ENCODE results near the gene SLC6A6. TPM values are rescaled to one million over a fixed set of nuclear protein-coding genes. Genes with fewer than 3 reads are reported as not detected.

The SLC6A6 gene
- total RNA-seq, 1 experiment from 2014 or later, result 211 TPM

DNA sequence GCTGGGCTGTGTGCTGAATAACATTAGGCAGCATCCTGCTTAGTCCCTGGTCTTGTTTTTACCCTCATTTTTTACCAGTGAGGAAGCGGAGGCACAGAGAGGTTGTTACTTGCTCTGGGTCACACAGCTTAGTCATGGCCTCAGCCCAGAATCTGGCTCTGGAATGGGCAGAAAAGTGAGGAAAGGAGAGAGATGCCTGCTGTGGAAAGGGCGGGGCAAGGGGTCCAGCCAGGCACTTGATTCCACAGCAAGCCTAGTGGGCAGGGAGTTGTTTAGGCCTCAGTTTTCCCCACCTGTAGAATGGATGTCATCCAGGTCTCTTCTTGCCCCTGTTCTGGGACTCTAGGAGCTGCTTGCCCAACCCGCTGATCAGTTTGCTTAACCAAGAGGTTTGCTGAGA, 35.9 kb downstream of the SLC6A6 start:
- no peak for DNase-seq (ENCODE audit: low spot score)
- ATAC-seq, result no peak
- ChIA-PET POLR2A (no interaction called here), CTCF (interaction anchor here (0.9 to 2.0 kb wide), 3 partner anchors 26 to 235 kb away, joined by 3 to 5 read pairs (median 5); no protein-coding TSS in a partner anchor)
- Mint-ChIP-seq H3K36me3 (peaks cover under 1% of the 10 kb centered on the region; the same call in 1 of the 2 replicates), H3K4me3 (no peak overlapping the region), H3K9me3 (no peaks in the 10 kb centered on the region), H3K27ac (peak overlapping the region; percentile 3), H3K27me3 (ENCODE audit: low read depth) (no peaks in the 10 kb centered on the region), H3K4me1 (peaks cover 48% of the 10 kb centered on the region)
- no peak for TF ChIP-seq ZNF423 (CRISPR knock-in tag; IDR thresholded peaks at IDR 0.05)

DNA sequence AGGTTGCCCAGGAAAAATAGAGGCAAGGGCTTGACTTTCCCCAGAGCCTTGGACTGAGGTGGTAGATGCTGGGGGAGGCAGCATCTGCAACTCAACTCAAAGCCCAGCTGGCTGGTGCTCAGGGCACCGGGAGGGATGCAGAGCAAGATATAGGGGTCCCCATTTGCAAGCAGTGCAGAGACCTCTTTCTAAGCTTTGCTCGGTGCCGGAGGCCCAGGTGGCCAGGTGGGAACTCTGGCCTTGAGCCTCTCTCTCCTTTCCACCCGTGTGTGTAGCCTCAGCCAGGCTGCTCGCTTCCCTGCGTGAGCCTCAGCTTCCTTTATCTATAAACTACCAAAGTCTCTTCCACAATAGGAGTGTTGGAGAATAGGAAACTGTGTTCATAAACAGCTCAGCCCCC, 36.5 kb downstream of the SLC6A6 start:
- peaks cover 47% of the 10 kb centered on the region for H3K4me1 Mint-ChIP-seq
- no peak for DNase-seq (ENCODE audit: low spot score)
- no peak overlapping the region for H3K4me3 Mint-ChIP-seq
- TF ChIP-seq ESRRA (CRISPR knock-in tag; IDR thresholded peaks at IDR 0.05; ENCODE audit: borderline replicate concordance) (no peak), CREM (CRISPR knock-in tag; IDR thresholded peaks at IDR 0.05) (no peak), ZNF138 (CRISPR knock-in tag; conservative IDR thresholded peaks at IDR 0.05) (no peak), ETV6 (CRISPR knock-in tag; IDR thresholded peaks at IDR 0.05) (no peak), ZBTB21 (CRISPR knock-in tag; IDR thresholded peaks at IDR 0.05; ENCODE audit: borderline replicate concordance) (no peak), NFE2L1 (CRISPR knock-in tag; IDR thresholded peaks at IDR 0.05) (no peak)
- TF ChIP-seq, protein P1, sequence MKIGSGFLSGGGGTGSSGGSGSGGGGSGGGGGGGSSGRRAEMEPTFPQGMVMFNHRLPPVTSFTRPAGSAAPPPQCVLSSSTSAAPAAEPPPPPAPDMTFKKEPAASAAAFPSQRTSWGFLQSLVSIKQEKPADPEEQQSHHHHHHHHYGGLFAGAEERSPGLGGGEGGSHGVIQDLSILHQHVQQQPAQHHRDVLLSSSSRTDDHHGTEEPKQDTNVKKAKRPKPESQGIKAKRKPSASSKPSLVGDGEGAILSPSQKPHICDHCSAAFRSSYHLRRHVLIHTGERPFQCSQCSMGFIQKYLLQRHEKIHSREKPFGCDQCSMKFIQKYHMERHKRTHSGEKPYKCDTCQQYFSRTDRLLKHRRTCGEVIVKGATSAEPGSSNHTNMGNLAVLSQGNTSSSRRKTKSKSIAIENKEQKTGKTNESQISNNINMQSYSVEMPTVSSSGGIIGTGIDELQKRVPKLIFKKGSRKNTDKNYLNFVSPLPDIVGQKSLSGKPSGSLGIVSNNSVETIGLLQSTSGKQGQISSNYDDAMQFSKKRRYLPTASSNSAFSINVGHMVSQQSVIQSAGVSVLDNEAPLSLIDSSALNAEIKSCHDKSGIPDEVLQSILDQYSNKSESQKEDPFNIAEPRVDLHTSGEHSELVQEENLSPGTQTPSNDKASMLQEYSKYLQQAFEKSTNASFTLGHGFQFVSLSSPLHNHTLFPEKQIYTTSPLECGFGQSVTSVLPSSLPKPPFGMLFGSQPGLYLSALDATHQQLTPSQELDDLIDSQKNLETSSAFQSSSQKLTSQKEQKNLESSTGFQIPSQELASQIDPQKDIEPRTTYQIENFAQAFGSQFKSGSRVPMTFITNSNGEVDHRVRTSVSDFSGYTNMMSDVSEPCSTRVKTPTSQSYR (CRISPR knock-in tag; IDR thresholded peaks at IDR 0.05), result no peak
- TF ChIP-seq, protein P2, sequence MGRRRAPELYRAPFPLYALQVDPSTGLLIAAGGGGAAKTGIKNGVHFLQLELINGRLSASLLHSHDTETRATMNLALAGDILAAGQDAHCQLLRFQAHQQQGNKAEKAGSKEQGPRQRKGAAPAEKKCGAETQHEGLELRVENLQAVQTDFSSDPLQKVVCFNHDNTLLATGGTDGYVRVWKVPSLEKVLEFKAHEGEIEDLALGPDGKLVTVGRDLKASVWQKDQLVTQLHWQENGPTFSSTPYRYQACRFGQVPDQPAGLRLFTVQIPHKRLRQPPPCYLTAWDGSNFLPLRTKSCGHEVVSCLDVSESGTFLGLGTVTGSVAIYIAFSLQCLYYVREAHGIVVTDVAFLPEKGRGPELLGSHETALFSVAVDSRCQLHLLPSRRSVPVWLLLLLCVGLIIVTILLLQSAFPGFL (CRISPR knock-in tag; IDR thresholded peaks at IDR 0.05; ENCODE audit: borderline replicate concordance), result no peak
- TF ChIP-seq, protein P3, sequence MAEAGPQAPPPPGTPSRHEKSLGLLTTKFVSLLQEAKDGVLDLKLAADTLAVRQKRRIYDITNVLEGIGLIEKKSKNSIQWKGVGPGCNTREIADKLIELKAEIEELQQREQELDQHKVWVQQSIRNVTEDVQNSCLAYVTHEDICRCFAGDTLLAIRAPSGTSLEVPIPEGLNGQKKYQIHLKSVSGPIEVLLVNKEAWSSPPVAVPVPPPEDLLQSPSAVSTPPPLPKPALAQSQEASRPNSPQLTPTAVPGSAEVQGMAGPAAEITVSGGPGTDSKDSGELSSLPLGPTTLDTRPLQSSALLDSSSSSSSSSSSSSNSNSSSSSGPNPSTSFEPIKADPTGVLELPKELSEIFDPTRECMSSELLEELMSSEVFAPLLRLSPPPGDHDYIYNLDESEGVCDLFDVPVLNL (CRISPR knock-in tag; IDR thresholded peaks at IDR 0.05; ENCODE audit: borderline replicate concordance, low read depth), result no peak
- TF ChIP-seq, protein P4, sequence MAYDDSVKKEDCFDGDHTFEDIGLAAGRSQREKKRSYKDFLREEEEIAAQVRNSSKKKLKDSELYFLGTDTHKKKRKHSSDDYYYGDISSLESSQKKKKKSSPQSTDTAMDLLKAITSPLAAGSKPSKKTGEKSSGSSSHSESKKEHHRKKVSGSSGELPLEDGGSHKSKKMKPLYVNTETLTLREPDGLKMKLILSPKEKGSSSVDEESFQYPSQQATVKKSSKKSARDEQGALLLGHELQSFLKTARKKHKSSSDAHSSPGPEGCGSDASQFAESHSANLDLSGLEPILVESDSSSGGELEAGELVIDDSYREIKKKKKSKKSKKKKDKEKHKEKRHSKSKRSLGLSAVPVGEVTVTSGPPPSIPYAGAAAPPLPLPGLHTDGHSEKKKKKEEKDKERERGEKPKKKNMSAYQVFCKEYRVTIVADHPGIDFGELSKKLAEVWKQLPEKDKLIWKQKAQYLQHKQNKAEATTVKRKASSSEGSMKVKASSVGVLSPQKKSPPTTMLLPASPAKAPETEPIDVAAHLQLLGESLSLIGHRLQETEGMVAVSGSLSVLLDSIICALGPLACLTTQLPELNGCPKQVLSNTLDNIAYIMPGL (CRISPR knock-in tag; IDR thresholded peaks at IDR 0.05), result no peak
- H3K9me3 Mint-ChIP-seq, result no peaks in the 10 kb centered on the region
- no peak for ATAC-seq
- ChIA-PET POLR2A (no interaction called here), CTCF (interaction anchor here (0.9 to 2.0 kb wide), 2 partner anchors 27 to 163 kb away, joined by 3 to 5 read pairs; no protein-coding TSS in a partner anchor)
- H3K36me3 Mint-ChIP-seq, result peaks cover 4% of the 10 kb centered on the region
- H3K27me3 Mint-ChIP-seq (ENCODE audit: low read depth), result no peaks in the 10 kb centered on the region
- H3K27ac Mint-ChIP-seq, result peak overlapping the region; percentile 19; the same call in 1 of the 2 replicates

DNA sequence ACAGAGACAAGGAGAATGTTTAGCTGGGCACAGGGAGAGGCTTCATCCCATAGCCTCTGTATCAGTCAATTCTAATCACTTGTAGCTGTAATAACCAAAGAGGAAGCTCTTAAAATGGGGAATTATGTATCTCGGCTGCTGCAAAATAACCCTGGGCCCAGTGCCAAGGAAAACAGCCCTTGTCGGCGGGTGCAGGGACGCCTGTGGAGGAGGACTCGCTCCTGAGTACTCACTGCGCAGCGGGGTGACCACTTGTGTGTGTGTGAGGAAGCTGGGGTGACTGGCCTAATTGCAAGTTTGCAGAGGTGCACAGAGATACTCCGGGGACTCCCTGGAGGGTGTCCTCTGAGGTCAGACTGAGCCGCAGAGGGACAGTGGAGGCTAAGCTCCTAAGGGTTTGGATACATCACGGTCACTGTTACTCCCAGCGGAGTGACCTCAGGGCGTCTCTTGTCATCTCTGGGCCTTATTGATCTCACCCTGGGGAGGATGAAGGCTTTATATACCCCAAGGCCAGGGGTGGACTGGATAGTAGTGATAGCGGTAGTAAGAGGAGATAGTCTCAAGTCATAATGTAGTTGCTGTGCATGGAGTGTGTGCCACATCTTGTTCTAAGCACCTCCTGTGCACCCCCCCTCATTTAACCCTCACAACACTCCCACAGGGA, 37.2 kb downstream of the SLC6A6 start:
- H3K4me3 Mint-ChIP-seq, result no peak overlapping the region
- ChIA-PET CTCF (interaction anchor here (2.0 kb wide), 1 partner anchor 164 kb away, joined by 5 read pairs; no protein-coding TSS in a partner anchor), POLR2A (no interaction called here)
- no peak for DNase-seq (ENCODE audit: low spot score)
- no peak for ATAC-seq
- peak overlapping the region; percentile 73 for H3K27ac Mint-ChIP-seq
- H3K27me3 Mint-ChIP-seq (ENCODE audit: low read depth), result no peaks in the 10 kb centered on the region
- peaks cover 41% of the 10 kb centered on the region for H3K4me1 Mint-ChIP-seq
- H3K36me3 Mint-ChIP-seq, result peaks cover 11% of the 10 kb centered on the region
- no peaks in the 10 kb centered on the region for H3K9me3 Mint-ChIP-seq
- TF ChIP-seq TCF7 (CRISPR knock-in tag; IDR thresholded peaks at IDR 0.05; ENCODE audit: low read depth) (no peak), ETV6 (CRISPR knock-in tag; IDR thresholded peaks at IDR 0.05) (no peak), NFYB (CRISPR knock-in tag; conservative IDR thresholded peaks at IDR 0.05; ENCODE audit: low read depth) (no peak), FOXK1 (CRISPR knock-in tag; IDR thresholded peaks at IDR 0.05) (no peak), NFATC4 (CRISPR knock-in tag; IDR thresholded peaks at IDR 0.05) (no peak), ZNF232 (CRISPR knock-in tag; IDR thresholded peaks at IDR 0.05) (no peak), TEAD4 (CRISPR knock-in tag; IDR thresholded peaks at IDR 0.05) (no peak), NR2C2 (CRISPR knock-in tag; IDR thresholded peaks at IDR 0.05) (no peak), SOX15 (CRISPR knock-in tag; IDR thresholded peaks at IDR 0.05) (no peak)
- TF ChIP-seq, protein P5, sequence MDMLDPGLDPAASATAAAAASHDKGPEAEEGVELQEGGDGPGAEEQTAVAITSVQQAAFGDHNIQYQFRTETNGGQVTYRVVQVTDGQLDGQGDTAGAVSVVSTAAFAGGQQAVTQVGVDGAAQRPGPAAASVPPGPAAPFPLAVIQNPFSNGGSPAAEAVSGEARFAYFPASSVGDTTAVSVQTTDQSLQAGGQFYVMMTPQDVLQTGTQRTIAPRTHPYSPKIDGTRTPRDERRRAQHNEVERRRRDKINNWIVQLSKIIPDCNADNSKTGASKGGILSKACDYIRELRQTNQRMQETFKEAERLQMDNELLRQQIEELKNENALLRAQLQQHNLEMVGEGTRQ (CRISPR knock-in tag; IDR thresholded peaks at IDR 0.05), result no peak
- TF ChIP-seq, protein P4 (CRISPR knock-in tag; IDR thresholded peaks at IDR 0.05), result no peak
- TF ChIP-seq, protein P6, sequence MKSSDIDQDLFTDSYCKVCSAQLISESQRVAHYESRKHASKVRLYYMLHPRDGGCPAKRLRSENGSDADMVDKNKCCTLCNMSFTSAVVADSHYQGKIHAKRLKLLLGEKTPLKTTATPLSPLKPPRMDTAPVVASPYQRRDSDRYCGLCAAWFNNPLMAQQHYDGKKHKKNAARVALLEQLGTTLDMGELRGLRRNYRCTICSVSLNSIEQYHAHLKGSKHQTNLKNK (CRISPR knock-in tag; IDR thresholded peaks at IDR 0.05), result no peak
